ENCODE data around the gene RNF223.

GRCh38 chr1:1106510-1107221 lies 32.6 kb upstream of the RNF223 start:
- no peak for TF ChIP-seq ZFP30 (CRISPR knock-in tag; IDR thresholded peaks at IDR 0.05)
- no peak for TF ChIP-seq CREB5 (CRISPR knock-in tag; IDR thresholded peaks at IDR 0.05; ENCODE audit: low read depth)
- no peak for TF ChIP-seq BACH2 (CRISPR knock-in tag; IDR thresholded peaks at IDR 0.05; ENCODE audit: borderline replicate concordance)
- TF ChIP-seq TOX (CRISPR knock-in tag; IDR thresholded peaks at IDR 0.05; ENCODE audit: borderline replicate concordance), result no peak
- TF ChIP-seq PATZ1 (CRISPR knock-in tag; IDR thresholded peaks at IDR 0.05; ENCODE audit: borderline replicate concordance), result no peak
- TF ChIP-seq RARB (CRISPR knock-in tag; IDR thresholded peaks at IDR 0.05), result no peak

All from SK-N-SH treated with all-trans-retinoic acid at 6 μM for 48 hours (cell line).